Ramos (cell line): Measurements from ENCODE around the gene RPL3.

ENCODE experiments used
- in situ Hi-C: fragments of 300-500 bp; cut with MboI; formaldehyde crosslinking; loops from one replicate; pipeline ENCODE4 v1.14.3; 2022; ENCODE audit warnings: low sequenced_read_pairs; ENCODE audit not compliant: unreplicated experiment

The RPL3 gene

DNA sequence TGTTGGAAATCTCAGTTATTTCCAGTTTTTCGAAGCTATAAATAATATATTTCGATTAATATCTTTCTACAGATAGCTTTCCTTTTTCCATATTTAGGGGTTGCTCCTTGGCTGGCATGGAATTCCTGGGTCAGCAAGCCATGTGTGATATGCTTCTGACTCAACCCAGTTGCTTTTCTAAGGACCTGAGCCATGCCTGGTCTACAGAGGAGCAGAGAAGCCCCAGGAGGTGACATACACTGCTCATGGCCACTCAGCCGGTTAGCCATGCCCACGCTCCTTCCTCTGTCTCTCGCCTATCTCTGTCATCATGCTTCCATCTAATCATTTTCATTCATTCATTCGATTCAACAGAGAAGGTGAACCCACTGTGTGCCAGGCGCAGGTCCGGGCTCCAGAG lies 51.4 kb downstream of the RPL3 start:
- in situ Hi-C loops = no loop called here

DNA sequence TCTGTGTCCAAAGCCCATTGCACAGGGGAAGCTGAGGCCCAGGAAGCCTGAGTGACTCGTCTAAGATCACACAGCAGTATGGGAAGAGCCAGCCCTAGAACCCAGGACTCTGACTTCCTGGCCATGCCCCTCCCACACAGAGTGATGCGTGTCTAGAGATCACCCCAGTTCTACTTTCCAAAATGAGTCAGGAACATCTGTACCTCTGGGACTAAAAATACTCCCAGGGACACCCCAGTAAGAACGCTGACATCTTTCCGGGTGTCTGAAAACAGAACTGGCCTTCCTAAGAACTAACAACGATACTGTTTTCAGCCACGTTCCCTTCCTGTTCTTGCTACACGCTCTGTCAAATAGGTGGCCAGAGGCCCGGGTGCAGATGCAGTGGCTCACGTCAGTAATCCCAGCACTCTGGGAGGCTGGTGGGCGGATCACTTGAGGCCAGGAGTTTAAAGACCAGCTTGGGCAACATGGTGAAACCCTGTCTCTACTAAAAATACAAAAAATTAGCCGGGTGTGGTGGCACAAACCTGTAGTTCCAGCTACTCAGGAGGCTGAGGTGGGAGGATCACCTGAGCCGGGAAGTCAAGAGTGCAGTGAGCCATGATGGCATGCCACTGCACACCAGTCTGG lies 52.9 kb downstream of the RPL3 start:
- in situ Hi-C loops = no loop called here

DNA sequence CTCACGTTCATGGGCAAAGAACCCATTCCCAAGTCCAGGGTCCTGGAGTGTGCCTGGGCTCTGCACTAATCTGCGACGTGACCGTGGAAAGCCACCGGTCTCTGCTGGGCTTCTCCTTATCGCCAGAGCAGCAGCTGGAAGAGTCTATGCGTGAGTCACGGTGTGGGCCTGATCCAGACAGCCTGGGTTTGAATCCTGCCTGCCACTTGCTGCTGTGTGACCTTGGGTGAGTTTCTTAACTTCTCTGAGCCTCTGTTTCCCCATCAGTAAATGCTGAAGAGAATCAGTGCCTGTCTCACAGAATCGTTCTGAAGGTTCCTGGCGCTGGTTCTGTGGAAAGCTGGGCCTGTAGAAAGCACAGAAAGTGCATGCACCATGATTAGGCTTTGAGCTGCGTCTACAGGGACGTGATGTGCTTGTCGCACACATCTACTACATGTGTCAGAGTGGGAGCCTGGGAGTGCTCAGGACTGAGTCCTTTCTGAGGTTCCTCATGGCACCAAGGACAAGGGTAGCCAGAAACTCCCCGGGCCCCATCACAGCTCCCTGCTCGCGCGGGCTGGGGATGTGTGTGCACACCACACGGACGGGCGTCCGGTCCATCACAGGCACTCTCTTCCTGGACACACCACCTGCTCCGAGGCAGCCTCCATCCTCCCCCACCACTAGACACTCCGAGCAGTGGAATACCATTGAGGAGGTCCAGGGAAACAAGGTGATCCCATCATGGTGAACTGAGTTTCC lies 54.1 kb downstream of the RPL3 start:
- in situ Hi-C loops = no loop called here

DNA sequence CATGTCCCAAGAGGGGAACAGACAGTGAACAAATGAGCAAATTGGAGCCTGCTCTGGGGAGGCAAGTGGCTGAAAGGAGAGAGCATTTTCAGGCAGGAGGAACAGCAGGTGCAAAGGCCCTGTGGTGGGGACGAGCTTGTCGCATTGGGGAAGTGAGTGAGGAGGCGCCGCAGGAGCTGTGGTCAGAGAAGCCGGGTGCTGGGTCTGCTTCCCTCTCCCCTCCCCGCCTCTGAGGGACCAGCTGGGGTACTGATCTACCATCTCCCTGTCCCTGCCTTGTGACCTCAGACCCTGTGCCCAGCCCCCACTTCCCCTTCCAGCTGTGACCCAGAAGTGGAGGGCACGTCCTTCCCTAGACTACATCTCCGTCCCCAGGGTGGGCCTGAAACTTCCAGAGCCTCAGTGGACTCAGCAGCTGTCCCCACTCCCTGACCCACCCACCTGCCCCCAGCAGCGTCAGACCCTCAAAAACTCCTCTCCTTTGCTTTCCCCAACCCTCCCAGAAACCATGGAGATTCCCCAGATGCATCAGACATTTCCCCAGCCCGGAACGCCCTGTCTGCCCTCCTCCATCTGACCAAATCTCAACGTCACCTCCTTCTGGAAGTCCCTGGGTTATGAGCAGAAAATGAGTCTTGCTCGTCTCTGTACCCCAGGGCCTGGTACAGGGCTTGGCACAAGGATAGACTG lies 54.9 kb downstream of the RPL3 start:
- in situ Hi-C loops = no loop called here

DNA sequence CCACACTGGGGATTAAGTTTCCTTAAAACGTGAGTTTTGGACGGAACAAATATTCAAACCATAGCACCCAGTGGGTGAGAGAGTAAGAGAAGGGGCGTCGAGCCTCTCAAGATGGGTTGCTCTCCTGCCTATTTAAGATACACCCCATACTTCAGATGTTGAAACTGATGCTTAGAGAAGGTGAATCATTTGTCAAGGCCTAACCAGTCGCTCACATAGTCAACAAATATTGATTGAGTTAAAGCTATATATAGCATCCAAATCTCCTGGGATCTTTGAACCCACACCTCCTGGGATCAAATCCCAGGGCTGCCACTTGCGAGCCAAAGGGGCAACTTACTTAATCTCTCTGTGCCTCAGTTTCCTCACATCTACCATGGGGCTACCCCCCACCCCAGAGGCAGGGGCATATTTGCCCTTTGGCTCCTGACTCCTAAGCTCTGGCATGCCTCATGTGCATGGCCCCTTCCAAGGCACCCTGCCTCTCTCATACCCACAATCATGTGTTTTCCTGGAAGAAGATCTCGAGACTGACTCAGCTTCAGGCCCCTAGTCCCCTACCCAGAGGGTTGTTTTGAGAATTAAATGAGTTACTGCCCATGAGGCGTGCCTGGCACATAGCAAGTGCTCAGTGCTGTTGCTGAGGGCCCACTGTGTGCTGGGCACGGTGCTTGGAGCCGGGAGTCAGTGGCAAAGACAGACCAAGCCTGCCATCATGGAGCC lies 55.6 kb downstream of the RPL3 start:
- in situ Hi-C loops = no loop called here
